ENCODE results near the gene TMEM273.

GRCh38 chr10:49171326-49172060, 16.7 kb downstream of the TMEM273 start:
- TF ChIP-seq GATA2 (IDR thresholded peaks at IDR 0.05; ENCODE audit: low read depth, low read length) (no peak), GATA3 (IDR thresholded peaks at IDR 0.05; ENCODE audit: low read depth, low read length) (no peak)

All from SH-SY5Y (cell line).